Stromal cell of bone marrow (primary cell): ENCODE data around the gene AANAT.
"Not testable (repeated sequence)": the region's sequence is repeated elsewhere in the genome, so short reads cannot be mapped to it uniquely, and the experiment has no call there.

Experiments
- DNase-seq: peaks from one replicate; pipeline ENCODE4 v3.0.0-alpha.2; 2012; ENCODE audit warnings: low read depth

The AANAT gene

DNA sequence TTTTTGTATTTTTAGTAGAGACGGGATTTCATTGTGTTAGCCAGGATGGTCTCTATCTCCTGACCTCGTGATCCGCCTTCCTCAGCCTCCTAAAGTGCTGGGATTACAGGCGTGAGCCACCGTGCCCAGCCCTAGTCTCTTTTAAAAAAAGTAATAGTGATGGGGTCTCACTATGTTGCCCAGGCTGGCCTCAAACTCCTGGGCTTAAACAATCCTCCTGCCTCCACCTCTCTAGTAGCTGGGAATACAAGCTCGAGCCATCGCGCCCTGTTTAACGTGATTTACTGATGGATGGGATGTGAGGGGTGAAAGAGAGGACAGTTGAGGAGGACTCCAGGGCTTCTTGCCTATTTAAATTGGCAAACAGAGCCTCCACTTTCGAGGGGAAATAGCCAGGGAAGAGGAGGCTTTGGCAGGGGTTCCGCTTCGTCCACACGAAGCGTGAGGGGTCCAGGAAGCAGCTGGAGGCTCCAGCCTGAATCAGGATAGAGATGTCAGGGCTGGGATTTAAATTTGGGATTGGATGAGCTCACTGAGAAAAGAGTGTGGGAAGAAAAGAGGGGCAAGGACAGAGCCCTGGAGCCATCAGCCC lies 41.2 kb downstream of the AANAT start:
- not testable (repeated sequence) for DNase-seq

DNA sequence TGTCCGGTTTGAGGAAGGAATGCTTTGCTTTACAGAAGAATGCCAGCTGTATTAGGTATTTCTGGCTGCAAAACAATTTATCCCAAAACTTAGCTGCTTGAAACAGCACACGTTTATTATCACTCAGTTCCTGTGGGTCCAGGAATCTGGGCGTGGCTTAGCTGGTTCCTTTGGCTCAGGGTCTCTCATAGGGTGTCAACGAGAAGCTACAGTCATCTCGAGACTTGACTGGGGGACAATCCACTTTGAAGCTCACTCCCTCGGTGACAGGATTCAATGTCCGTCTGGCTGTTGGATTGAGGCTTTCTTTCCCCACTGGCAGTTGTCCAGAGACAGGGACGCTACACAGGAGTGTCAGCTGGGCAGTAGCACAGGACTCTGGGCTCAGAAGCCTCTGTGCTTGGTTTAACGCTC lies 43.4 kb downstream of the AANAT start:
- DNase-seq, result no peak

DNA sequence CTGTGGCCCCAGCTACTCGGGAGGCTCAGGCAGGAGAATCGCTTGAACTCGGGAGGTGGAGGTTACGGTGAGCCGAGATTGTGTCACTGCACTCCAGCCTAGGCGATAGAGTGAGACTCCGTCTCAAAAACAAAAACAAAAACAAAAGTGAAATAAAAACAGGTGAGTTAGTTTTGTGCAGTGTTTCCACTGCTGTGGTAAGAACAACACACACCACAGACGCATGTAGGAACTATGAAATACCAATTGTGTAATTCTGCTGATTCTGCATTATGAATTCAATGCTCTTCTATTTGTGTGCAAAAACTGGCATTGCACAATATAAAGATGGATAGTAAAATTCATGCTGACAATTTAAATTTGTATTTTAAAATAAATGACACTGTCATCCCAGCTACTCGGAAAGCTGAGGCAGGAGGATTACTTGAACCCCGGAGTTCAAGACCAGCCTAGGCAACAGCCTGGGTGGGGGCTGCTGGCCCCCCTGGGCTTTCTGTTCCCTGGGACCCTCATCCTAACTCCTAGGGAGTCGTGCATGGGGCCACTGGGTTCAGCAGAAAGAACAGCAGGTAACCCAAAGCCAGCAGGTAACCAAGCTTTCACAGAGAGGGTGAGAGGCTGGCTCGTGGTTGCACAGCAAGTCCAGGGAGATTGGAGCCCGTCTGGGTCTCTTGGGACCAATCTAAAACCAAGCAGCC lies 44.4 kb downstream of the AANAT start:
- no peak for DNase-seq

DNA sequence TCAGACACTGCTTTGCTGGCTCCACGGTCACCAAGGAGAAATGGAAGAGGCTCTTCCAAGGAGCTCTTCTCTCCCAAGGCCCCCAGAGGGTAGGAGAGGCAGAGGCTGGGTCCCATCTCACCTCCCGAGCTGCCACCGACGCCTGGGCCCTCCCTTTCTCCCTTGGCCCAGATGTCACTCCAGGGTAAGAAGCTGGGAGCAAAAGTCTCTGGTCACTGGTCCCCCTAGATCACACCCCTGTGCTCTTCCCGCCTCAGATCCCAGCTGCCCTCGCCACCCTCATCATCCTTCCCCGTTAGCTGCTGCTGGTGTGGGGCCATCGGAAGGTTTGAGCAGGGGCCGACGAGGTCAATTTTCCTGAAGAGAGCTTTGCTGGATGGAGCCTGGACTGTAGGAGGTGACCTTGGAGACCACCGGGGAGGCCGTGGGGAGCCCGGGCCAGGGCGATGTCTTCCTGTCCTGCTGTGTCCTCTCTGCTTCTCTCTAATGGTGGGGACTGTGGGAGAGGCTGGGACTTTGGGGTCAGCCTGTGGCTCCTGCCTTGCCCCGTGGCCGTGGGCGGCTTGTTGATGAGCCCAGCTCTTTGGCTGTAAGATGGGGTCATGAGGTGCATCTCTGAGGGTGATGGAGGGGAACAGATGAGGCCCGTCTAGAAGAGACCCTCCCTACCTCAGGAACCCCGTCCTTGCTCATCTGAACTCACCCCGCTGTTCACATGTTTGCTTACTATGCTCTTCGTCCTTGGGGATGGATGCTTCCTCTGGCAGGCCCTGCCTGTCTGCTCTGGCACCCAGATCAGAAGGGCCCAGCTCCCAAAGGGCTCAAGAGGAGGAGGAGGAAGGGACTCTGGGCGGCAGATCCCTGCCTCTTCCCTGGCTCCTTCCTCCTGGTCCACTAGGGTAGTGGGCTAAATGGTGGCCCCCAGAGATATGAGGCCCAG lies 45.2 kb downstream of the AANAT start:
- no peak for DNase-seq

- no peak for DNase-seq
Observed at GRCh38 chr17:76513306-76513692, 45.9 kb downstream of the AANAT start.

DNA sequence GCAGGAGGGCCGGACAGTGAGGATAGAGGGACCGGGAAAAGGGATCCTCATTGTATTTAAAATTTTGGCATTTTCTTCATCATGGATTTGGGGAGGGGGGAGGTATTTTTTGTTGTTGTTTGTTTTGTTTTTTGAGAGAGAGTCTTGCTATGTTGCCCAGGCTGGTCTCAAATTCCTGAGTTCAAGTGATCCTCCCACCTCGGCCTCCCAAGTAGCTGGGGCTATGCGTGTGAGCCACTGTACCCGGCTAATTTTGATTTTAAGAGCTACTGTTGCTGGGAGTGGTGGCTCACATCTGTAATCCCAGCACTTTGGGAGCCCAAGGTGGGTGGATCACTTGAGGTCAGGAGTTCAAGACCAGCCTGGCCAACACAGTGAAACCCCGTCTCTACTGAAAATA lies 47.0 kb downstream of the AANAT start:
- not testable (repeated sequence) for DNase-seq

GRCh38 chr17:76515274-76515949 lies 48.0 kb downstream of the AANAT start:
- peak; percentile 95 for DNase-seq

DNA sequence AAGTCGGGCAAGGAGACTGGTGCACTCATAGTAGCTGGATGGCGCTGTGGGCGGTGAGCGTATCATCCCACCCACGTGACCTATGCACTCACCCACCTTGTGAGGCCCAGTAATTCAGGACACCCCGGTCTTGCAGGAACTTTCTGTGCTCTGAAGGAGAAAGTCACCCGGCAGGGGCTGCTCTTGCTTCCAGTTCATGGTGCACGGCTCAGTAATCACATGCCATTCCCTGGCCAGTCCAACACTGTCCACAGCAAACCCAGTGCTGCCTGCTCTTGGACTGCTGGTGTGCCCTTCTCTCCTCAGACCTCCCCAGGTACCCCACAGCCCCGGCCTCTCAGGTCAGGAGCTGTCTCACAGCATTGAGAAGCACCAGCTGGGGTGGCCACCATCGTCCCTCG lies 50.2 kb downstream of the AANAT start:
- DNase-seq, result no peak

DNA sequence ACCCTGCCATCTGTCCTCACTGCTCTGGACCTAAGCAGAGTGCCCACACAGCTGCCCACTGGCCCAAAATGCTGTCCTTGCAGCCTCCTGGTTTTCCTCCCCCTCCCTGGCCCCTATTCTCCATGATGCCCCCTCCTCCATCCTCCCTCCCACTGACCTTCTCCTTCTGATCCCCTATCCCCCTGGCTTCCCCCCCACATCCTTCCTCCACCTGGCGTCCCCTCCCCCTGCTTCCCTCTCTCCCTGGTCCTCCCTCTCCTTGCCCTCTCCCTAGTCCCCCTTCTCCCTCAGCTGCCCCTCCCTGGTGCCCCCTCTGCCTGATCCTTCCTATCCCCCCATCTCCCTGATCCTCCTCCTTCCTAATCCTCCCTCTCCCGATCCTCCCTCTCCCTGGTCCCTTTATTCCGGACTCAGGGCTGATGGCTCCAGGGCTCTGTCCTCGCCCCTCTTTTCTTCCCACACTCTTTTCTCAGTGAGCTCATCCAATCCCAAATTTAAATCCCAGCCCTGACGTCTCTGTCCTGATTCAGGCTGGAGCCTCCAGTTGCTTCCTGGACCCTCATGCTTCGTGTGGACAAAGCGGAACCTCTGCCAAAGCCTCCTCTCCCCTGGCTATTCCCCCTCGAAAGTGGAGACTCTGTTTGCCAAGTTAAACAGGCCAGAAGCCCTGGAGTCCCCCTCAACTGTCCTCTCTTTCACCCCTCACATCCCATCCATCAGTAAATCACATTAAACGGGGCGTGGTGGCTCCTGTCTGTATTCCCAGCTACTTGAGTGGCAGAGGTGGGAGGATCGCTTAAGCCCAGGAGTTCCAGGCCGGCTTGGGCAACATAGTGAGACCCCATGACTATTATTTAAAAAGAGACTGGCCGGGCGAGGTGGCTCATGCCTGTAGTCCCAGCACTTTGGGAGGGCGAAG lies 51.9 kb downstream of the AANAT start:
- DNase-seq, result no peak
